MM.1S (cell line): Measurements from ENCODE around the gene PLP1.

Source experiments
- DNase-seq: peaks from one replicate; pipeline ENCODE4 v3.0.0-alpha.2; 2015
- H2AFZ ChIP-seq: fragments of 300-600 bp; sonication (generic); 2 replicates; pipeline ENCODE4 v1.6.0; 2016; ENCODE audit warnings: antibody characterized with exemption, low read length
- H3F3A ChIP-seq: fragments of 300-600 bp; sonication (generic); 2 replicates; pipeline ENCODE4 v1.6.1; 2016; ENCODE audit warnings: mild to moderate bottlenecking, antibody characterized with exemption, low read length, moderate library complexity, mixed read lengths; ENCODE audit not compliant: insufficient read depth
- H3K27ac ChIP-seq: fragments of 300-600 bp; sonication (generic); 2 replicates; pipeline ENCODE4 v1.5.1; 2016; ENCODE audit warnings: mild to moderate bottlenecking, low read length
- H3K27me3 ChIP-seq: fragments of 300-600 bp; sonication (generic); replicated peaks from 2 replicates; pipeline ENCODE4 v1.6.0; 2016; ENCODE audit warnings: low read length; ENCODE audit not compliant: insufficient read depth
- H3K36me3 ChIP-seq: fragments of 300-600 bp; sonication (generic); replicated peaks from 2 replicates; pipeline ENCODE4 v1.6.1; 2016; ENCODE audit warnings: mild to moderate bottlenecking, low read length, mixed read lengths; ENCODE audit not compliant: insufficient read depth
- H3K4me1 ChIP-seq: fragments of 300-600 bp; sonication (generic); 2 replicates; pipeline ENCODE4 v1.6.1; 2016; ENCODE audit warnings: low read length, mixed read lengths
- H3K4me2 ChIP-seq: fragments of 300-600 bp; sonication (generic); 2 replicates; pipeline ENCODE4 v1.6.0; 2016; ENCODE audit warnings: low read depth, low read length
- H3K4me3 ChIP-seq: fragments of 300-600 bp; sonication (generic); 2 replicates; pipeline ENCODE4 v1.5.1; 2016; ENCODE audit warnings: low read length, mixed read lengths
- H3K79me2 ChIP-seq: fragments of 300-600 bp; sonication (generic); 2 replicates; pipeline ENCODE4 v1.6.1; 2016; ENCODE audit warnings: mixed run types, low read length, mixed read lengths
- H3K9ac ChIP-seq: fragments of 300-600 bp; sonication (generic); 2 replicates; pipeline ENCODE4 v1.6.1; 2016; ENCODE audit warnings: low read length, mixed read lengths
- H3K9me2 ChIP-seq: fragments of 300-600 bp; sonication (generic); replicated peaks from 2 replicates; pipeline ENCODE4 v1.6.1; 2016; ENCODE audit warnings: mild to moderate bottlenecking, low read length, mixed read lengths; ENCODE audit not compliant: insufficient read depth
- H3K9me3 ChIP-seq: fragments of 300-600 bp; sonication (generic); replicated peaks from 2 replicates; pipeline ENCODE4 v1.6.1; 2016; ENCODE audit warnings: mild to moderate bottlenecking, low read length, mixed read lengths; ENCODE audit not compliant: insufficient read depth
- H4K20me1 ChIP-seq: fragments of 300-600 bp; sonication (generic); 2 replicates; pipeline ENCODE4 v1.6.1; 2016; ENCODE audit warnings: mild to moderate bottlenecking, low read length, moderate library complexity, mixed read lengths; ENCODE audit not compliant: insufficient read depth
- CTCF ChIP-seq: fragments of 300-600 bp; sonication (generic); IDR thresholded peaks from 2 replicates; pipeline ENCODE4 v1.5.1; 2016; ENCODE audit warnings: antibody characterized with exemption, low read length, mixed read lengths
- EZH2 ChIP-seq: fragments of 300-600 bp; sonication (generic); optimal IDR thresholded peaks from 2 replicates; pipeline ENCODE3; 2017; ENCODE audit warnings: low read depth, mild to moderate bottlenecking, antibody characterized with exemption, low read length, mixed read lengths
- EZH2phosphoT487 ChIP-seq: fragments of 300-600 bp; sonication (generic); IDR thresholded peaks from 2 replicates; pipeline ENCODE4 v1.6.1; 2018; ENCODE audit warnings: antibody characterized with exemption, low read length

Gene PLP1

GRCh38 chrX:103742339-103742738, 34.3 kb upstream of the PLP1 start:
- TF ChIP-seq EZH2phosphoT487 = no peak
- Histone ChIP-seq H3K36me3 (no peaks in the 10 kb centered on the region), H3K4me2 (no peak overlapping the region), H3K4me3 (no peak overlapping the region), H4K20me1 (no peaks in the 10 kb centered on the region), H3K27ac (no peak overlapping the region), H3K9ac (no peak overlapping the region), H3K27me3 (no peaks in the 10 kb centered on the region), H2AFZ (no peak overlapping the region), H3K9me2 (no peaks in the 10 kb centered on the region), H3F3A (no peaks in the 10 kb centered on the region), H3K4me1 (no peaks in the 10 kb centered on the region), H3K9me3 (no peaks in the 10 kb centered on the region), H3K79me2 (no peaks in the 10 kb centered on the region)
- no peak for DNase-seq

DNA sequence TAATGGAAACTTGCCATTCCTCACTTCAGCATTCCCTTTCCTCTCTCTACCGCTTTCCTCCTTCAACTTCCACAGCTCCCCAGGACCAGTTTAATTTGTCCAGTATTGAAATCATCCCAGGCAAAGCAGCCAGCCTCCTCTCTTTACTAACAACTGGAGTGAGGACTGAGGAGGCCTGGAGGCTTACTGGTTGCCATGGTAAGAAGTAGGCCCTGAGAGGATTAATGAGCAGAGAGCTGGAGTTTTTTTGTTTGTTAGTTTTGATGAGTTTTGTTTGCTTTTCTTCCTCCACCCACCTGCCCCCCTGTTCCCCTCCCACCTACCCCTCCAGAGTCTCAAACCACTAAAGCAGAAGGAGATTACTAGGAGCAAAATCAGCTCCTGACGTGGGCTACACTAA, 29.5 kb upstream of the PLP1 start:
- TF ChIP-seq EZH2 = no peak
- no peak for TF ChIP-seq EZH2phosphoT487
- H3K36me3 ChIP-seq = no peaks in the 10 kb centered on the region
- H3K9me2 ChIP-seq = no peaks in the 10 kb centered on the region
- no peaks in the 10 kb centered on the region for H3F3A ChIP-seq
- H3K27me3 ChIP-seq = no peaks in the 10 kb centered on the region
- H3K9ac ChIP-seq = no peak overlapping the region
- no peaks in the 10 kb centered on the region for H3K9me3 ChIP-seq
- no peaks in the 10 kb centered on the region for H3K79me2 ChIP-seq
- no peaks in the 10 kb centered on the region for H4K20me1 ChIP-seq
- no peaks in the 10 kb centered on the region for H3K4me1 ChIP-seq
- no peak overlapping the region for H3K27ac ChIP-seq
- no peak overlapping the region for H3K4me3 ChIP-seq
- no peak overlapping the region for H3K4me2 ChIP-seq
- H2AFZ ChIP-seq = no peak overlapping the region
- DNase-seq = no peak

DNA sequence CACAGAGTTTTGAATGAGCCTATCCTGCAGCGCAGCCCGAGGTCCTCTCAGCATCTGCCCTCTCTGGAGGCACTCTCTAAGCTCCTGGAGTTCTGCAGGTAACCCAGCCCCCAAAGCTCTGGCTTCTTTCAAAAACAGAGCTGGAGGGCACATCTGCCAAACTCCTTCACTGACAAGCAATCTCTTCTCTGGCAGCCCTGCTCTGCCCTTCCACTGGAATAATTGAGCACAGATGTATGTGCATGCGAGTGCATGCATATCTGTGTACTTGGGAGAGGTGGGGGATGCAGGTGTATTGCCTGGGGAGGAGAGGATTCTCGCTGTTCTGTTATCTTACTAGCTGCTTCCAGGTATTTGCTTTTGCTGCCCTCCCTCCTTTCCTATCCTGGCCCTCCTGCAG, 22.2 kb upstream of the PLP1 start:
- Histone ChIP-seq H3K9me2 (no peaks in the 10 kb centered on the region), H3K9ac (no peak overlapping the region), H3K27ac (no peak overlapping the region), H3K27me3 (no peaks in the 10 kb centered on the region), H3K79me2 (no peaks in the 10 kb centered on the region), H4K20me1 (no peaks in the 10 kb centered on the region), H2AFZ (no peak overlapping the region), H3K36me3 (no peaks in the 10 kb centered on the region), H3K4me3 (no peak overlapping the region), H3K4me1 (no peaks in the 10 kb centered on the region), H3F3A (no peaks in the 10 kb centered on the region), H3K9me3 (no peaks in the 10 kb centered on the region), H3K4me2 (no peak overlapping the region)
- no peak for TF ChIP-seq EZH2
- no peak for TF ChIP-seq CTCF
- no peak for TF ChIP-seq EZH2phosphoT487
- DNase-seq = no peak

- H3K4me3 ChIP-seq = no peak overlapping the region
- H4K20me1 ChIP-seq = no peaks in the 10 kb centered on the region
- no peaks in the 10 kb centered on the region for H3K27me3 ChIP-seq
- no peak for TF ChIP-seq EZH2phosphoT487
- no peak for TF ChIP-seq CTCF
- TF ChIP-seq EZH2 = no peak
- H3K36me3 ChIP-seq = no peaks in the 10 kb centered on the region
- no peaks in the 10 kb centered on the region for H3K9me3 ChIP-seq
- H3K27ac ChIP-seq = no peak overlapping the region
- H3K4me1 ChIP-seq = no peaks in the 10 kb centered on the region
- no peaks in the 10 kb centered on the region for H3K9me2 ChIP-seq
- H3K79me2 ChIP-seq = no peaks in the 10 kb centered on the region
- no peak overlapping the region for H2AFZ ChIP-seq
- no peak overlapping the region for H3K9ac ChIP-seq
- no peak overlapping the region for H3K4me2 ChIP-seq
- no peaks in the 10 kb centered on the region for H3F3A ChIP-seq
- DNase-seq = no peak
Observed at GRCh38 chrX:103756736-103757135, 19.9 kb upstream of the PLP1 start.
